Activated CD8-positive, alpha-beta T cell treated with anti-CD3 and anti-CD28 coated beads for 36 hours (primary cell): Measurements from ENCODE around the gene CYTH4. TPM values are rescaled to one million over a fixed set of nuclear protein-coding genes. Genes with fewer than 3 reads are reported as not detected.

Source experiments
- ATAC-seq: fragments of 200-7000 bp; cut with Tn5 transposase; one replicate; pipeline ENCODE4 v1.10.0; 2021; ENCODE audit warnings: mild to moderate bottlenecking, moderate library complexity
- CTCF ChIA-PET: fragments of 350-600 bp; sonication (Branson Sonifier 250); formaldehyde crosslinking; loops from one replicate; lab custom pipeline; 2021; ENCODE audit warnings: antibody characterized with exemption; lab: Charles Lee
- POLR2A ChIA-PET: fragments of 350-600 bp; sonication (Branson Sonifier 250); formaldehyde crosslinking; loops from one replicate; lab custom pipeline; 2021; ENCODE audit warnings: antibody characterized with exemption; lab: Charles Lee
- DNase-seq: peaks from one replicate; pipeline ENCODE4 v3.0.0-alpha.2; 2020
- H3K27ac Mint-ChIP-seq: one replicate; pipeline ENCODE4 v1.8.0; 2021; ENCODE audit warnings: mild to moderate bottlenecking, mixed read lengths
- H3K27me3 Mint-ChIP-seq: one replicate; pipeline ENCODE4 v1.8.0; 2021; ENCODE audit warnings: mixed read lengths
- H3K36me3 Mint-ChIP-seq: one replicate; pipeline ENCODE4 v1.8.0; 2021; ENCODE audit warnings: low read depth, mixed read lengths
- H3K4me1 Mint-ChIP-seq: one replicate; pipeline ENCODE4 v1.8.0; 2021; ENCODE audit warnings: low read depth, mixed read lengths
- H3K4me3 Mint-ChIP-seq: one replicate; pipeline ENCODE4 v1.8.0; 2021; ENCODE audit warnings: mild to moderate bottlenecking, moderate library complexity, mixed read lengths
- H3K9me3 Mint-ChIP-seq: one replicate; pipeline ENCODE4 v1.8.0; 2021; ENCODE audit warnings: mixed read lengths
- intact Hi-C: fragments of 100-400 bp; cut with micrococcal nuclease; formaldehyde crosslinking; loops from one replicate; pipeline ENCODE4 v1.10.0; 2022
- total RNA-seq, 2 experiments: library from RNA; stranded (reverse); gene quantifications; one replicate each; pipeline ENCODE4 v1.2.3, GENCODE V29; 2021
- TF ChIP-seq, protein P1 (sequence below): fragments of 200-600 bp; IDR thresholded peaks from one replicate; pipeline ENCODE4 v1.8.0; 2022; ENCODE audit warnings: antibody characterized with exemption, mild to moderate bottlenecking

Gene CYTH4
- total RNA-seq, 2 experiments from 2014 or later = 33.2 to 33.4 TPM

- TF ChIP-seq, protein P1, sequence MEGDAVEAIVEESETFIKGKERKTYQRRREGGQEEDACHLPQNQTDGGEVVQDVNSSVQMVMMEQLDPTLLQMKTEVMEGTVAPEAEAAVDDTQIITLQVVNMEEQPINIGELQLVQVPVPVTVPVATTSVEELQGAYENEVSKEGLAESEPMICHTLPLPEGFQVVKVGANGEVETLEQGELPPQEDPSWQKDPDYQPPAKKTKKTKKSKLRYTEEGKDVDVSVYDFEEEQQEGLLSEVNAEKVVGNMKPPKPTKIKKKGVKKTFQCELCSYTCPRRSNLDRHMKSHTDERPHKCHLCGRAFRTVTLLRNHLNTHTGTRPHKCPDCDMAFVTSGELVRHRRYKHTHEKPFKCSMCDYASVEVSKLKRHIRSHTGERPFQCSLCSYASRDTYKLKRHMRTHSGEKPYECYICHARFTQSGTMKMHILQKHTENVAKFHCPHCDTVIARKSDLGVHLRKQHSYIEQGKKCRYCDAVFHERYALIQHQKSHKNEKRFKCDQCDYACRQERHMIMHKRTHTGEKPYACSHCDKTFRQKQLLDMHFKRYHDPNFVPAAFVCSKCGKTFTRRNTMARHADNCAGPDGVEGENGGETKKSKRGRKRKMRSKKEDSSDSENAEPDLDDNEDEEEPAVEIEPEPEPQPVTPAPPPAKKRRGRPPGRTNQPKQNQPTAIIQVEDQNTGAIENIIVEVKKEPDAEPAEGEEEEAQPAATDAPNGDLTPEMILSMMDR = no peak
- Mint-ChIP-seq H3K27me3 (no peaks in the 10 kb centered on the region), H3K4me1 (peaks cover 7% of the 10 kb centered on the region), H3K36me3 (no peaks in the 10 kb centered on the region), H3K4me3 (no peak overlapping the region), H3K27ac (no peak overlapping the region), H3K9me3 (no peaks in the 10 kb centered on the region)
- intact Hi-C loops = no loop called here
- ChIA-PET POLR2A (no interaction called here), CTCF (no interaction called here)
- no peak for DNase-seq
- no peak for ATAC-seq
These were observed 62.6 kb downstream of the CYTH4 start for GRCh38 chr22:37344735-37345449.

DNA sequence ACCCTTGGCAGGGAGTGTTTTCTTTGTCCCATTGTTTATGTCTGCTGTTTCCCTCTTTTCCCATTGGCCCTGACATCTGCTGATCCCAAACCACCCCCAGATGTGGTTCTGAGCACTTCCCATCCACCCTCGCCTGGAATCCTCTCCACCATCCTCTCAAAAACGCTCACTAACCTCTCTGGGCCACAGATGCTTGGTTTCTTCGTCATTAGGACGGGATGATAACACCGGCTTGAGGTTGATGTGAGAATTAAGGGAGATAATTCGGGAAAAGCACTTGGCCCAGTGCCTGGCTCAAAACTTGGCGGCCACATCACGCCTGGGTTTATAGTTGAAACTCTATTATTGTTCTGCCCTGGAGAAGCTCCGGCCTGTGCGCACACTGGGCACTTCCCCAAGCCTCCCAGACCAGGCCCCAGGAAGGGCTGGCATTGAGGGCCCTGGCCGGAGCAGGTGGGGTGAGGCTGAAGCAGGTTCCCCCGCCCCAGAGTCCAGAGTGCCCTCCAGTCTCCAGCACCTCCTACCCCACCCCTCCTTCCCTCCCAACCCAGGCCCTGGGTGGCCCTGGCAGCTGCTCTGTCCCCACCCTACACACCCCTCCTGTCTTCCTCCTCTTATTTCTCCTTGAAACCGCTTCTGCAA, 63.7 kb downstream of the CYTH4 start:
- DNase-seq = no peak
- Mint-ChIP-seq H3K9me3 (no peaks in the 10 kb centered on the region), H3K4me1 (peaks cover 7% of the 10 kb centered on the region), H3K4me3 (no peak overlapping the region), H3K36me3 (no peaks in the 10 kb centered on the region), H3K27ac (no peak overlapping the region), H3K27me3 (no peaks in the 10 kb centered on the region)
- ChIA-PET CTCF (interaction anchor here (1.5 kb wide), 1 partner anchor 112 kb away, joined by 5 read pairs; no protein-coding TSS in a partner anchor), POLR2A (no interaction called here)
- TF ChIP-seq, protein P1 = no peak
- intact Hi-C loops = no loop called here
- ATAC-seq = no peak

GRCh38 chr22:37346505-37346895, 64.2 kb downstream of the CYTH4 start:
- no peak overlapping the region for H3K27ac Mint-ChIP-seq
- DNase-seq (no peak), ATAC-seq (no peak)
- peaks cover 7% of the 10 kb centered on the region for H3K4me1 Mint-ChIP-seq
- H3K27me3 Mint-ChIP-seq = no peaks in the 10 kb centered on the region
- H3K36me3 Mint-ChIP-seq = no peaks in the 10 kb centered on the region
- intact Hi-C loops = no loop called here
- H3K4me3 Mint-ChIP-seq = no peak overlapping the region
- H3K9me3 Mint-ChIP-seq = no peaks in the 10 kb centered on the region
- POLR2A ChIA-PET = no interaction called here
- CTCF ChIA-PET = interaction anchor here (1.5 kb wide), 1 partner anchor 111 kb away, joined by 5 read pairs; no protein-coding TSS in a partner anchor
- TF ChIP-seq, protein P1 = no peak

DNA sequence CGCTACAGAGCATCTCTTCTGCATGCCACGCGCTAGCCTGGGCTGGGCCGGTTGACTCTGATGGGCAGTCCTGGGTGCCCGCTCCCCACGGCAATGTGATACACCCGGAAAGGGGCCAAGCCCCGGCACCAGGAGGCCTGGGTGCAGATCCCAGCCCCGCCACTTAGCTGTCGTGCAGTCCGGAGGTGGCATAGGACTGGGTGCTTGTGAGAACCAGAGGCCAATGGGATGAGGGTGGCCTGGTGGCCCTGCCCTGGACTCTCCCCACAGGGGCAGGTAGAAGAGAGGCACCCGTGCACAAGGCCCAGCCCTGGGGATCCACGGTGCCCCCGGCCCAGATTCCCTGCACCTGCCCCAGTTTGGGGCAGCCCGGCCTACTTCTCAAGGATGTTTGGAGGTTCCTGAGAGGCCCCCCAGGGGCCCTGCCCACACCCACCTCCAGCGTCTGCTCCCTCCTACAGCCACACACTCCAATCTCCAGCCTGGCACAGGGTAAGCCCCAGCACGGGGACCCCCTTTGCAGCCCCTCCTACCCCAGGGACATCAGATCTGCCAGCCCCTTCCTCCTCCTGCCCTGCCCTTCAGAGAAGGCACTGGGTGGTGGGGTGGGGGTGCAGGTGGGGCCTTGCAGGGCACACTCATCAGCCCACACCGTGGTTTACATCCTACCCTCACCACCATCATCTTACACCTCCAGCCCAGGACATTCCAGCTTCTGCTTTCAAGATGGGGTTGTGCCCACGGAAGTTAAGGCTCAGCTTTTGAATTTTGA, 66.9 kb downstream of the CYTH4 start:
- H3K4me3 Mint-ChIP-seq = no peak overlapping the region
- no peaks in the 10 kb centered on the region for H3K27me3 Mint-ChIP-seq
- H3K9me3 Mint-ChIP-seq = no peaks in the 10 kb centered on the region
- TF ChIP-seq, protein P1 = no peak
- no peak overlapping the region for H3K27ac Mint-ChIP-seq
- H3K4me1 Mint-ChIP-seq = no peaks in the 10 kb centered on the region
- DNase-seq (no peak), ATAC-seq (no peak)
- ChIA-PET POLR2A (no interaction called here), CTCF (no interaction called here)
- H3K36me3 Mint-ChIP-seq = no peaks in the 10 kb centered on the region
- intact Hi-C loops = no loop called here
